ENCODE data around the gene MORN1.

DNA sequence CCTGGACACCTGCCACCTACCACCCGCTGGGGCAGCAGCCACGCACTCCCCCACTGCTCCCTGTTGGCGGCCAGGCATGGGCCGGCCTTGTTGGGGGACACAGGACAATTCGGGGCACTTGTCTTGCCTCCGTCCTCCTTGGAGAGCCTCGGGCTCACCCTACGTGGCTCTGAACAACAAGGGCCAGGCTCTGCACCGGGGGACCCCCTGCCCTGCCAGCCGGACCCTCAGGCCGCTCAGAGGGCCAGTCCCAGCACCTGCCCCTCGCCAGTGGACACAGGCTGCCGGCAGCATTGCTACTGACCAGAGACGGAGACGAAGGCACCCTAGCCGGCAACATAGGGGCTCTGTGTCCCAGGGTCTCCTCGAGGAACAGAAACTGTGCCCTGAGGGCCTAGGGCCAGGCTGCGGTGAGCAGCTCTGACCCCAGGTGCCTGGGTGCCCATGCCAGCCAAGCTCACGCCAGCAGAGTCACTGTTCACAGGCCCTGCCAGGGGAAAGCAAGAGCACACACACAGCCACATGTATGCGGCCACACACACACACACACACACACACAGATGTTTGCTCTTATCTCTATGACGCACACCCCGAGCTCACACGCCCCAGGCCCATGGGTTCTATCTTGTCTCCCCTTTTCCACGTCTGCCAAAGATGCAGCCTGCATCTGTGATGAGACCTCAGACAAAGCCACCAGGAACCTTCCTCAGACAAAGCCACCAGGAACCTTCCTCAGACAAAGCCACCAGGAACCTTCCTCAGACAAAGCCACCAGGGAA, 45.9 kb downstream of the MORN1 start:
- TF ChIP-seq CTCF (IDR thresholded peaks at IDR 0.05; ENCODE audit: poor library complexity), result no peak
- no peak for TF ChIP-seq EZH2phosphoT487 (IDR thresholded peaks at IDR 0.05; ENCODE audit: low read depth, severe bottlenecking, unreplicated experiment)

Measured in hepatocyte (in vitro differentiated cells).